CD4-positive, alpha-beta T cell treated with Interleukin-4 for 4 hours (primary cell): ENCODE data around the gene NPAS3.

Experiments
- DNase-seq: peaks from one replicate; pipeline ENCODE4 v3.0.0-alpha.2; 2020

The NPAS3 gene

DNA sequence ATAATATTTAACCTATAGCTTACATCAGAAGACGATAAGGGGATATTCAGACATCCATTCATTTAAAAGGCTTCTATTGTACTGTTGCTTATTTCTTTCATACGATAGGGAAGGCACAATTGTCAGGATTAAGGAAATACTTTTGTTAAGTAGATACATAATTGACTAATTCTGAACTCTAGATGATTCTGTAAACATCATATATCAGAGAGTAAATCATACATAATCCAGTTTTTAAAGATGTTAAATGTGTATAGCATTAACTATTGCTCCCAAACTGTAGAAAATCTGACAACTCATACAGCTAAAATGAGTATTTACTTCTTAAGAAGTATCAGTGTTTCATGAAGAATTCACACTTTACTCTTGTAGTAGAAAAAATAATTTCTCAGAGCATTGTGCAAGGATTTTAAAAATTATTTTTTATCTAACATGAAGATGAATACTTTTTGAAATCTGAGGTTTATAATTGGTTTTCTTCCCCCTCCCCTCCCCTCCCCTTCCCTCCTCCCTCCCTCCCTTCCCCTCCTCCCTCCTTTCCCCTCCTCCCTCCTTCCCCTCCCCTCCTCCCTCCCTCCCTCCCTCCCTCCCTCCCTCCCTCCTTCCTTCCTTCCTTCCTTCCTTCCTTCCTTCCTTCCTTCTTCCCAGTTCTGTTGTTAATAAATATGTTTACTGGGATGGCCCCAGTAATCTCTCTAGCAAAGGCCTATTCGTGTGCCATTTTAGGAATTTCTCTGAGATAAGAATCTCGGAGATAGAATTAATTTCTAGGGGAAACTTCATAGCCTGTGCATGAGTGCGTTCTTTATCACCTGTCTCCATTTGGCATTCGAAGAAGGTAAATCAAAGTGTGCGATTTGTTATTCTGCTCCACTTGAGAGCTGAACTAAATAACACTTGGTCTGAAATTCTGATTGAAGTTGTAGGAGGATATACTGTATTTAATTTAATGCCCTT is 2.3 kb downstream of the NPAS3 start:
- no peak for DNase-seq

DNA sequence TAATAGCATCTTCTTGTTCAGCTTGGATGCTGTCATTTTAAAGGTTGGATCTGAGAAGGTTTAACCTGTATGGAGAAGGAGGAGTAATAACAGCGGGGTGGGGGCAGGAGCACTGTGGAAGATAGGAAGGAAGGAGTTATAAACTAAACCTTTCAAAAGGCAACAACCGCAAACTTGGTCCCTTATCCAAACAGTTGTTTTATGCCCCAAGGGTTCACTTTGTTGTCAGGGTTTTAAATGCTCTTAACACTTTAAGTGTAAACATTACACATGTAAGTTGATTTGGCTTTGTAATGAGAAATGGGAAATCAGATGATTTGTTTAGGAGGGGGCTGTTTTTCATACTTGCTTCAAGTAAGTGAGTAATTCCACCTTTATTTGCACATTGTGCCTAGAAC is 3.0 kb downstream of the NPAS3 start:
- DNase-seq, result no peak

DNA sequence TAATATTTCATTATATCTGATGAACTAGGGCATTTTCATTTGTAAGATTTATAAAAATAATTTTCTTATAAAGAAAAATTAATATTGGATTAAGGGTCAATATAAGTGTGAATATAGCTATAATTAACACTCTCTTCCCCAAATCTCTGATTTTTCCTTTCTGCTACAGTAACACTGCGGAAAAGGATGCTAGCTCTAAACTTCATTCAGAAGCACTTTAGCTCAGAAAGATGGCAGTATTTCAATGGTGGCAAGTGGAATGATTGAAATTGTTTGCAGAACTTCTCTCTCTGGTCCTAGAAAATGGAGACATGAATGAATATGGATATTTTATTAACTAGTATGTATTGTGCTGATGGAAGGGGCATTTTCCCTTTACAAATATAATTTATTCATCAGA is 8.4 kb downstream of the NPAS3 start:
- no peak for DNase-seq

DNA sequence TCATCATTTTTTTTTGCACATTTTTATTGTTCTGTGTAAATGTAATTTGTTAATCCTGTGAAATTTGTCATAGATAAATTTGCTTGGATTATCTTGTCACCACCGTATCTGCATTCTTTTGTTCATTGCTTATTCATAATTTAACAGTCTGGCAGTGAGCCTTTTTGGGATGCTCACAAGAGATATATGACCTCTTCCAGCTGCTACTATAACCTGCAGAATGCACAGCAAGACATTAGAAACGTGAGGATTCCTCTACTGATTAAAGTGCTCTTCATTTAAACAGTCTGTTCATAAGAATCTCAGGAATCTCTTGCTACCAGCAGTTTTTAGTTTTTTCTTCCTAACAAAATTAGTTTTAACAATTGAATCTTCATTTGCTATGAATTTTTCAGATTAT is 9.1 kb downstream of the NPAS3 start:
- DNase-seq, result no peak

DNA sequence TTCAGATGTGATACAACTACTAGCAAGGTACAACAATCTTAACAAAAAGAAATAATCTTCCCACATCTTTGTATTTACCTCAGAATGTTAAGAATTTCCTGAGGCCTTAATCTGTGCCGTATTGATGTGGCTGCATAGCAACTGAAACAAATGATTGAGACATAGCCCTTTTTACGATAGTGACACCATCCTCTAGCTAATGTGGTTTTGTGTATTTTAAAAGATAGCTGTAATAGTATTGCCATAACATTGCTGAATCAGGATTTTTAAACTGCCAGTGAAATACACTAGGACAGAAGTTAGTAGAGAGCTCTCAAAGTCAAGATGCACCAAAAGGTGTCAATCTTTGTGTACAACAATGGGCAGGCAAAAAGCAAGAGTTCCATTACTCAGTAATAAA is 11.9 kb downstream of the NPAS3 start:
- no peak for DNase-seq

DNA sequence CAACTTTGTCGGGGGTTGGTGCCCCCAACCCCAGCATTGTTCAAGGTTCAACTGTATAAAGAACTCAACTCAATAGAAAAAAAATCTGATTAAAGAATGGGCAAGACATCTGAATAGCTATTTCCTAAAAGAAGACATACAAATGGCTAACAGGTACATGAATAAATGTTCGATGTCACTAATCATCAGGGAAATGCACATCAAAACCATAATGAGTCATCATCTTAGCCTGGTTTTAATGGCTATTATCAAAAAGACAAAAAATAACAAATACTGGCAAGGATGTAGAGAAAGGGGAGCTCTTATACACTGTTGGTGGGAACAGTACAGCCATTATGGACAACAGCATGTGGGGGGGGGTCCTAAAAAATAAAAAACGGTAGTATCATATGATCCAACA is 28.7 kb downstream of the NPAS3 start:
- no peak for DNase-seq

DNA sequence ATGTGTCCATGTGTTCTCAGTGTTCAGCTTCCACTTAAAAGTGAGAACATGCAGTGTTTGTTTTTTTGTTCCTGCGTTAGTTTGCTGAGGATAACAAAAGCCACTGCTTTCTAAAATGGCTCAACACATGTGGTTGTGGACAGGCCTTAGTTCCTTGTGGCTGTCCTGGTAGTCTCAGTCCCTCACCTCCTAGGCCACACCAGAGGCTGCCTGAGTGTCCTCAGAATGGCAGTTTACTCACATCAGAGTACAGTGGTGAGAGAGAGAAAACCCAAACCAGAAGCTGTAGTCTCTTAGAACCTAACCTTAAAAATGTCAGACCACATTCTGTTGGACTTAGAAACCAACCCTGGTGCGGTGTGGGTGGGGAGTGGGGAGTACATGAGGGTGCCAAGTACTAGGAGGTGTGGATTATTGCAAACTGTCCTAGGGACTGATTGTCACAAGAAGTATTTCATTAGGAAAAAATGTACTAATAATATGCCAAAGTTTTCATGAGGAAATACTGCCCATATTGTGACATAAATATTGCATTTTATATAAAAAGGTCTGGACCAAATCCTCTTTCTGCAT is 30.4 kb downstream of the NPAS3 start:
- no peak for DNase-seq

DNA sequence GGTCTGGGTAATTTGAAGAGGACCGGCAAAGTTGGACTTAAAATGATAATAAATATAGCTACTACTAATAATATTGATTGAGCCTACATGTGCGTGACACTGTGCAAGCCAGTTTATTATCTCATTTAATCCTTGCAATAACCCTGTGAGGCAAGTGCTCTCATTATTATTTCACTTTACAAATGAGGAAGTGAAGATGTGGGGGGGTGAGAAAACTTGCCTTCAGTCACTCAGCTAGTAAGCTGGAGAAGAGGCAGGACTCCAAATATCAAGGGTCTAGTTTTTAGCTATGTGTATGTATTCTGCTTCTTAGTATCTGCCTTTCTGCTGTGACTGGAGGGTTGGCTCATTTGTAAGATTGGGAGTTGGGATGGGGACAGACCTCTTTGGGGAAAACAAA is 39.2 kb downstream of the NPAS3 start:
- no peak for DNase-seq

DNA sequence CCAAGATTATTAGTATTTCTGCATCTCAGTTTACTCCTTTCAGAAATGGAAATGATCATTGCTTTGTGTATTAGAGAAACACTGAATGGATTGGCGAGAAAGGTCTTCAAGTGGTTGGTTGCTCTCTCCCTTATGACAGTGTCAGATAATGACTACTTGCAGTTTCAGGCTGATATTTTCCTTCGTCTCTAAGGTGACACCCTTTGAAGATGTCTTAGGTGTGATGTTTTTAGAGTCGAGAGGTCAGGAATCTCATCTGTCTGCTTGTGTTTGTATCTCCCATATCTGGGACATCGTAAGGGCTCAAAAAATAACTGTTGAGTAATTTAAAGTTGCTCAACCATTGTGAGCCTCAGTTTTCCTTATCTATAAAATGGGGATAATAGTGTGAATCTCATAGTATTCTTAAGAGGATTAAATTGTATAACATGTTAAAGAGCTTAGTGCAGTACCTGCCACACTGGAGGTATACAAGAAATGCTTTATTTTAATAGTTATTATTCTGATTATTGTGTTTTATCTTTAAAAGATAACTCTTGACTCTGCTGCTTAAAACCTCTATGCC is 40.1 kb downstream of the NPAS3 start:
- no peak for DNase-seq

DNA sequence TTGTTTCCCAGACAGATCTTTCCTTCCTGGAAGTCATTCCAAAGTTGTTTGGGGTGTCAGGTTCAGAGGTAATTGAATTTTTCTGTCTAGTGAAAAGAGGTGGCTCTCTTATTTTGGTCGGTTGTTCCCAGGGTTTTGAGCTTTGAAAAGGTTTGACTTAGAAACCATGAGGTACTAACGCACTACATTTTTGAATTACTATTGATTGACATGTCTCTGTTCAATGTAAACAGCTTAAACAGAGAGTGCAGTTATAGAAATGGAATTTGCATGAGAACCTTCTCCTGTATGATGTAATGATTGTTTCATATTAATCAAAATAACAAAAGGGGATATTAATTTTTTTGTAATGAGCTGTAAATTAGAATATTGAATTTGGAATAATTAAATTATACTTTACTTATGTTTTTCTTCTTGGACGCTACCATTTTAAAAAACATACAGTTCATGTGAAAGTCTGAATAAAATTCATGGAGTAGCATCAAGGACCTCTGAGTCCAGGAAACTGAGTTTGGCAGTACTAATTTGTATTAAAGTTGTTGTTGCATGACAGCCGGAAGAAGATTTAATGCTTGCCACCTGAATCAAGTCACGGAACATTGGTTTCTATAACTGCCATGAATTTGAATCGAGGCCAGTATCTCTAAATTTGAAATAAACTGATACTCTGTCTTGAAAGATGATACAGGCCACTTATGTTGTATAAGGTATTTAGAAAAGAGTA is 41.7 kb downstream of the NPAS3 start:
- no peak for DNase-seq

DNA sequence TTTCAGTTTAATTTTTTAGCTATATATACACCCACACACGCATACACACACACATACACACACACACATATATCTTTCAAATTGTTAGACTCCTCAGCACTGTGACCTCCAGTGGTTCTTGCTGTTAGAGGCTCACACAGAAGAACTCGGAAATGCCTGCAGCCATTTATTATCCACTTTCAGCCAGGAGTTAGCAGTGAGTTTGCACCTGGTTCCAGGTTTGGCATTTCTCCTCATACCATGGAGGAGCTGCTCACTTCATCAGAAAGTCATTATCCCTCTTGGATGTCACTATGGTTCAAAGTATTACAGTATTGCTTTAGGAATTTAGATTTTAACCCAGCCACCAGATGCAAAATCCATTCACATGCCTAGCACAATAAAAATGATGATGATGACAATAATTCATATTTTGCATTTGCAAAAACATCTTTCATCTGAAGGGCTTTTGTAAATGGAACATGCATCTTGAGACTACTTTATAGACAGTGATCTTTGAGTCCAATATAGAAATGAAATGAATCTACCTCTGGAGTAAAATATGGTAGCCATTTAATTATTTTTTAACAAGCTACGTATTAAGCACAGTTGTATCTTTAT is 42.3 kb downstream of the NPAS3 start:
- no peak for DNase-seq

DNA sequence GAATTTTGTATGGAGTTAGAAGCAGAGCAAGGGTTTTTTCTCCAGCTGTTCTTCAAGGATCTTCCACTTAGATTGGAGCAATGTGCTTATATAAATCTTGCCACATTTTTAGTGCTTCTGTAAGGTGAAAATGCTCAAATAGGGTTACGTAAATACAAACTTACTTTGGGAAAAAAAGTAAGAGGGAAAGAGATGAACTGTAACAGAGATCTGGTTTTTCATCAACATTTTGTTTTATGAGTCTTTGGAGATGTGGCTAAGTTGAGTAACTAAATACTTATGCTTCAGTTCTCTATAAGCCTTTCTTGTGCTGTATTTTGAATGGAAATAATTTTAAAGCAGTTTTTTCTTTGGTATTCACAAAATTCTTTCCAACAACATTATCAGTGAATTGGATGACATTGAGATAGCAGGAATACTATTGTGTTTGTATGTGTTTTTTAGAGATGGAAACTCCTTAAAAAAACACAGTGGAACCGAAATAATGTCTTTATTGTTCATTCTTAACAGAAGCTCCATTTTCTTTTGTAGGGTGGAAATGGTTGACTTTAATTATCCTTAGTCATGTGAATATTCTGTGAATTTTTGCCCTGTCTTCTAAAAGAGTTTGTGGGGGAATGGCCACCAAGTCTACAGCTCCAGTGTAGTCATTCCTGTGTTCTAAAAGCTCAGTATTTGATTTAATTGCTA is 45.7 kb downstream of the NPAS3 start:
- DNase-seq, result no peak

DNA sequence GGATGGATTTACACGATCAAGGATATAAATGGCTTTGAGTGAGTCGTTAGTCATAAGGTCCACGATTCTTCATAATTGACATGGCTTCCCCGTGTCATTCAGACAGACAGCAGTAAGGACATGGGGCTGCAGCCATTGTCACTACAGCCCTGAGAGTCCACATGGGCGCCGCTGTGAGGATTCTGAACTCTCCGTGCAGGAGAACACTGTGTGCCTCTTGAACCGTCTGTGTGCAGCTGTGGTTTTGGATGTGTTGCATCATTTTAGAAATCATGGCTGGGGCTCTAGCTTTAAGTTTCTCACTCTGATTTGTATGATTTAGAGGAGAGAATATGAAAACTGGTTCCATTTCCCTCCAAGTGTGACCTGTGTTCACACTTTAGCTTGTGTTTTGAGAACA is 47.2 kb downstream of the NPAS3 start:
- DNase-seq, result no peak

DNA sequence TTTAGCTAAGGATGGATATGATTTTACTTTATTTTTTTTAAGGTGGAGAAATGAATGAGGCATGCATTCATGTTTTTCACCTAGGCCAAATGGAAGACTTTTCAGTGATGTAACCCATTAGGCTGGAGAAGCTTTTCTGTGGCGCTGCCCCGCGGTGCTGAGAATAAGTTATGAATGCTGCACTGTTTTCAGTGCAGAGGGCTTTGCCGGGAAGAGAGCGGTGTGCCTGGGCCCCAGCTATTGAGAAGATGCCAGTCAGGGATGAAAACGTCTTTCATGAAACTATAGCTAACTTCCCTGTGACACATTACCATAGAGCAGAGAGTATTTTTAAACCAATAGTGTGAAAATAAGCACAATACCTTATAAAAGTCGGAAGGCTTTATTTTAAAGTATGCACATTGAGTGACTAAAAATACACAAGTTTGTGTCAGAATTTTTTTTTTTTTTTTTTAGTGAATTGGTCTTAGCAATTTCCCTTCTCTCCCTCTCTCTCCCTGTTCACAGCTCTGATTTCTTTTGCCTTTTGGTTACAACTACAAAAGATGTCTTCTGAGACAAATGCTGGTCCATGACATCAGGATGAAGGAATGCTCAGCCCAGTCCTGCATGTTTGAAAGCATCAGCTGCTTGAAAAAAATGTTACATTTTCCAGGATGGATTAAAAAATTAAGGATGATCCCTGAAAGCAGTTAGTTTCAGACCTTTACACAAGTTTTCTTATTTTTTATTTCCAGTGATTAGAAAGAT is 48.3 kb downstream of the NPAS3 start:
- no peak for DNase-seq

DNA sequence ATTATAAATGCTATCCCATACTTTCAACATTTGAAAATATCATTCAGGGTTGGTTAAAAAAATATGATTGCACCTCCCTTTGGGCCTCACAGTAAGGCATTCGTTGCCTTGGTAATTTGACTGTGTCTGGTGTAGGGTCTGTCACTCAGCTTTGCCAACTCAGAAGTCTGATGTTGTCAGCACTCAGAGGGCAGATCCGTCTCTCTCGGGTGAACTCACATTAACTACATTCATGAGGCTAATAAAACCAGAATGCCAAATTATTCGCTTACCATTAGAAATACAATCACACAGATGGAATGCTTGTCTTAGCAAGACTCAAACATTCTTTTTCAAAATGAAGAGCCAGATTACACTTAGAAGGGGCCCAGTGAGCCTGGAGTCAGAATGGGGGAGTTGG is 53.0 kb downstream of the NPAS3 start:
- no peak for DNase-seq

DNA sequence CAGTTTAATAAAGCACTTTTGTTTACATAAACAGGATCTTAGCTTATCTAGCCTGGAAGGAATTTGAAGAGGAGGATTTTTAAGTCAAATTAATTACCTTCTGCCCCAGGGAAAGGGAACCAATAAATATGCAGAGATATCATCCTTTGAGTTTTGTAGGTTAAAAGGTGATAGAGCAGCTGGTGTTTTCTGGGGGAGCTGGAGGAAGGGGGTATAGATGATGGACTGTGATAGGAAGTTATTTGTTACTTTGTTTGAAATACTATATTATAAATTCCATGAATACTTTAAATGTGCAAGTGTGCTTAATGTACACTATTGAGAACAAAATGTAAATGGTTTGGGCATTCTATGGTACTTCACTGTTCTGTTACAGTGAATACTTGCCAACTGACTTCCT is 55.2 kb downstream of the NPAS3 start:
- DNase-seq, result no peak

DNA sequence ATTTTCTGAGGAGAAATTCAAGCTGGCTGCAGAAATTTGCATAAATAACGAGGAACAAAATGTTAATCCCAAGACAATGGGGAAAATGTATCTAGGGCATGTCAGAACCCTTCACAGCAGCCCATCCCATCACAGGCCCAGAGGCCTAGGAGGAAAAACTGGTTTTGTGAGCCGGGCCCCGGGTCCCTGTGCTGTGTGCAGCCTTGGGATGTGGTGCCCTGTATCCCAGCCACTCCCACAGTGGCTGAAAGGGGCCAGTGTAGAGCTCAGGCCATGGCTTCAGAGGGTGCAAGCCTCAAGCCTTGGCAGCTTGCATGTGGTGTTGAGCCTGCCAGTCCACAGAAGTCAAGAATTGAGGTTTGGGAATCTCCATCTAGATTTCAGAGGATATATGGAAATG is 57.7 kb downstream of the NPAS3 start:
- no peak for DNase-seq

DNA sequence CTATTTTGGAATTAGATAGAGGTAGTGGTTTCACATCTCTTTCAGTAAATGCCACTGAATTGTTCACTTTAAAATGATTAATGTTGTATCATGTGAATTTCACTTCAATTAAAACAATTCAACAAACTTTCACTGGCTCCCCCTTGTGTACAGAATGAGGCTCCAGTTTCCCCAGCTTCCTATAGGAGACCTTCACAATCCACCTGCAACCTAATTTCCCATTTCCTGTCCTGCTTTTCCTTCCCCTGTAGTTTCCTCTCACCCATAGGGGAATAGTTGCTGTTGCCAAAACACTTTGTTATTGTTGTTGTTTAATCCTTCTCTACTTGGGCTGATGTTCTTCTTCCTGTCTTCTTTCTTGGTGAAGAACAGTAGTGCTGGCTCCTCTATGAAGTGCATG is 59.8 kb downstream of the NPAS3 start:
- DNase-seq, result no peak

DNA sequence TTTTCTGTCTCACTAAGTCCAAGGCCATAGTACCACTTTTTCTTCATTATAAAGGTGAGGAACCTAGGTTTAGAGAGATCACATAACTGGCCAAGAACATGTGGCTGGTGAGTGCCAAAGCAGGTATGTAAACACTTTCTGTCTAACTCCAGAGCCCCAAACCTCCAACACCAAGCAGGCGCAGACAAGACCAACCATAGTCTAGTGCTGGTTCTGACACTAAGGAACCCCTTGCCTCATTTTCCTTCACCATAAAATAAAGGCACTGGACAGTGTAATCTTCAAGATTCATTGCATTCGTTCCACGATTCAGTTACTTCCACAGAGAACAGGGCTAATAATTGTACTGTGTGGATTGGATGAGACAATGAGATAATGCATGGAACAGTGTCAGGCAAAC is 71.0 kb downstream of the NPAS3 start:
- no peak for DNase-seq

DNA sequence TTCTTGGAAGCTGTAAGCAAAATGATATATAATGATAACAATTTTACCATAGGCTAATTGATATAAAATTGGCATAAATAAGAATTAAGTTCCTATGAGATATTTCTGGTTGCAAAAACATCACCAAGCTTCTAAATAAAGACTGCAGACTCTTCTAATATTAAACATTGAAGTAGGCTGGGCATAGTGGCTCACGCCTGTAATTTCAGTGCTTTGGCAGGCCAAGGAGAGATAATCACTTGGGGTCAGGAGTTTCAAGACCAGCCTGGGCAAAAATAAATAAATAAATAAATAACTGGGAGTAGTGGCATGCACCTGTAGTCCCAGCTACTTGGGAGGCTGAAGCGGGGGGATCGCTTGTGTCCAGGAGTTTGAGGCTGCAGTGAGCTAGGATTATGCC is 71.8 kb downstream of the NPAS3 start:
- DNase-seq, result no peak

DNA sequence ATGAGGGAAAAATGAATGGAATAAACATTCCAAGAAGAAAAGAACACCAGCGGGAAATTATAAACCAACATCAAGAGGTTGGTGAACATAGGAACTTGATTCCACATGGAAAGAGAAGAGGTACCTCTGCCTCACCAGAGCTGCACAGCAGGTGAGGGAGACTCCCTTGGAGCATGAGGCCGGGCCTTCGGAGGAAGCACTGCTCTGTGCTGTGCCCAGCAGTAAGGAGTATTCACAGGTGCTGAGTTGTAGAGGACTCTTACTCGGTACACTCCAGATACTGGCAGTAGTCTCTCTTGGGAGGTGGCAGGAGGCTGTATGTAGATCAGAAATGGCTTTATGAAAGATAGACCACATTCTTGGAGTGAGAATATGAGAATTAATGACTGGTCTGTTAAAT is 76.0 kb downstream of the NPAS3 start:
- DNase-seq, result no peak

DNA sequence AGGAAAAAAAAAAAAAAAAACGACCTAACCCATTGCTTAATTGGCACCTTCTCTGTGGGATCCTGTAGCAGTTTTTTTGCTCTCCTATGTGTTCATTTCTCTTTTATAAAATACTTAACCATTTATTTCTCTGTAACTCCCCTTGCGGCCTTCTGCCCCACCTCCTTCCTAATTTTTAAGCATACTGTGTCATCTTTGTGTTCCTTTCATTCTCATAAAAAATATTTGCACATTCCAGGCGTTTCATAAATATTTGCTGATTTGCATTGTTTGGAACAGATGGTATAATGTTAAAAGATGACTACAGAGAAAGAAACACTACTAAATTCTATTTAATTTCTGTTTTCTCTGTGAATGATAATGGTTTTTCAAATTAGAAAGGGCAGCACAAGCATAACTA is 77.9 kb downstream of the NPAS3 start:
- no peak for DNase-seq
